ENCODE measurements around the gene KCNK18.
A peak's percentile ranks its signal among the peaks of the same experiment; 100 is the strongest.
"Not testable (repeated sequence)": the region's sequence is repeated elsewhere in the genome, so short reads cannot be mapped to it uniquely, and the experiment has no call there.

KCNK18 gene

DNA sequence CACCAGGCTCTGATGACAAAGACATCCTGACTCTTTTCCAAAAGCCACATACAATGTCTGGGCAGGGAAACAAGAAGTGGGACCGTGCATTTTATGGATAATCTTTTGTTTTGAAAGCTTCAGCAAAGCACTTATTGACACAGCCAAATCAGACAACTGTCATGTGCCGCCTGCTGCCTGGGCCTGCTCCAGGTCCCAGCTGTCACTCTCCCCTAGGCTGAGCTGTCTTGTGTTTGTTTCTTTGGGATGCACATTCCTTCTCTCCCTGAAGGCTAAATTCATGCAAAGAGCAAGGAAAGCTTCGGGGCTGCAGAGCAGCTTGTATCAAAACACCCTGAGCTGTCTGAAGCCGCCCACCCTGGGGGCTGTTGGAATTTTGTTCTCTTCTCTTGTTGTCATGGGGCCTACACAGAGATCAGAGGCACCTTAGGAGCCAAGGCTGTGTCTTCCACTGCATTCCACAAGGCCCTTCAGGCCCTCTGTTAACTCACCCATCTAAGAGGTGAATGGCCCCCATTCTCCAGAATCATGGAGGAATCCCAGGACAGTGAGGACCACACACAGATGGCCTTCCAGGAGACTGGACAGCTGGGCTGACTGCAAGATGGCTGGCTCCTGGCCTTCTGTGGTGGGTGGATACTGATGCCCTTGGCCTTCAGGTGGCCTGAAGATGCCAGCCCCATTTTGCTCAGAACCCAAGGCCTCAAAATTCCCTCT is 25.8 kb downstream of the KCNK18 start:
- no peak for DNase-seq

GRCh38 chr10:117223693-117224430 is 26.6 kb downstream of the KCNK18 start:
- DNase-seq: no peak

- no peak for DNase-seq
These were observed 27.6 kb downstream of the KCNK18 start for GRCh38 chr10:117224881-117225280.

GRCh38 chr10:117226813-117227451 is 29.6 kb downstream of the KCNK18 start:
- peak; percentile 62 for DNase-seq

DNA sequence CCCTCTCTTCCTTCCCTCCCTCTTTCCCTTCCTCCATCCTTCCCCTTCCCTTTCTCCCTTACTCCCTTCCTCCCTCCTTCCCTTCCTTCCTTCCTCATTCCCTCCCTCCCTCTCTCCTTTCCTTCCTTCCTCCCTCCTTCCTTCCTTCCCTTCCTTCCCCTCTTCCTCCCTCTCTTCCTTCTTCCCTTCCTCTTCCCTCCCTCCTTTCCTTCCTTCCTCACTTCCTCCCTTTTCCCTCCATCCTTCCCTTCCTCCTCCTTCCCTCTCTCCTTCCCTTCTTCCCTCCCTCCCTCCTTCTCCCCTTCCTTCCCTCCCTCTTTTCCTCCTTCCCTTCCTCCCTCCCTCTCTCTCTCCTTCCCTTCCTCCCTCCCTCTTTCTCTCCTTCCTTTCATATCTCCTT is 30.9 kb downstream of the KCNK18 start:
- no peak for DNase-seq

GRCh38 chr10:117230107-117230506 is 32.8 kb downstream of the KCNK18 start:
- DNase-seq: not testable (repeated sequence)

- no peak for DNase-seq
These were observed 40.2 kb downstream of the KCNK18 start for GRCh38 chr10:117237401-117237991.

DNA sequence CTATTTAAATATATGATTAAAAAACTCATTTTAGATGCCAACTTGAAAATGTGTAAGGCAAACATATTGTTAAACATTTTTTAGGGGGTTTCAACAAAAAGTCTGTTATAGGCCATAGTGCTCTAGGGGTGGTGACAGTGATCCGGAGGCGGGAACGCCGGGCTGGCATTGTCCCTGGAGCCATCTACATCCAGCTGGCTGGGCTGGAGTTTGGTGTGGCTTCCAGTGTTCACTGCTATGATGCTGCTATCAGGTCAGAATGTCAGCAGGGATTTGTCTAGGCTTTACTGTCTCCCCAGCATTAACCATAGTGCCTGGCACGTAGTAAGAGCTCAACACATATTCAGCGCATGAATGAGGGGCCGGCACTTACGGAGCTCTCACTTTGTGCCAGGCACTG is 41.8 kb downstream of the KCNK18 start:
- DNase-seq: no peak

GRCh38 chr10:117239721-117240620 is 42.7 kb downstream of the KCNK18 start:
- DNase-seq: peak; percentile 37

GRCh38 chr10:117240621-117241529 is 43.6 kb downstream of the KCNK18 start, which contains the start of gene SLC18A2:
Gene SLC18A2 (plus strand): TSS chr10:117241114. CDS start chr10:117241694, 580 bp downstream.
- no peak for DNase-seq

GRCh38 chr10:117241541-117242462 is 44.5 kb downstream of the KCNK18 start:
- peak; percentile 56 for DNase-seq

GRCh38 chr10:117242463-117242832 is 45.2 kb downstream of the KCNK18 start:
- no peak for DNase-seq

DNA sequence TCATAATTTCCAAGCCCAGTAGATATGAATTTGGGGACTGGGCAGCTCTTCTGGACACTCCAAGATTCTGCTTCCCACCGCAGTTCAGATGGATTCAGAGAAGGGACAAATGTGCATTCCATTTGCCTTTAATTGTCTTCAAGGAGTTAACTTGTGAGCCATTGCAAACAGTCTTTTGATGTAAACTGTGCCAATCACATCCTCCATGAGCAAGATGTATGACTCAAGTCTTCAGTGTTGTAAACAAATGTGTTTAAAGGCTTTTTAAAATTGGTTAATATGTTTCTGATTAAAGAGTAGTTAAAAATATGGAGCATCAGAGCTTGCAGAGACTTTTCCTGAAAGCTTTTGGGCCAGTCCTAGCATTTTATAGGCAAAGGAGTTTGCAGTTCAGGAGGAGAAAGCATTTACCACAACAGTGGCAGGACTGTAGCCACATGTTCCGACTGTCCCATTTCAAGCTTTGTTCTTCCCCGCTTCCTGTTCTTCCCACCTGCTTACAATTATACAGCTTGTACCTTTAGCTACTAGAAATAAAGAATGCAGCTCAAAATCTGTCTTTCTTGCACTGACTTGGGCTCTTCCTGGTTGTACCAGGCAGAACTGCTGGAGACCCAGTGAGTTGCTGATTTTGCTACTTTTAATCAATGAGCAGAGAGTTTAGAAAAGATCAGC is 49.8 kb downstream of the KCNK18 start:
- no peak for DNase-seq

DNA sequence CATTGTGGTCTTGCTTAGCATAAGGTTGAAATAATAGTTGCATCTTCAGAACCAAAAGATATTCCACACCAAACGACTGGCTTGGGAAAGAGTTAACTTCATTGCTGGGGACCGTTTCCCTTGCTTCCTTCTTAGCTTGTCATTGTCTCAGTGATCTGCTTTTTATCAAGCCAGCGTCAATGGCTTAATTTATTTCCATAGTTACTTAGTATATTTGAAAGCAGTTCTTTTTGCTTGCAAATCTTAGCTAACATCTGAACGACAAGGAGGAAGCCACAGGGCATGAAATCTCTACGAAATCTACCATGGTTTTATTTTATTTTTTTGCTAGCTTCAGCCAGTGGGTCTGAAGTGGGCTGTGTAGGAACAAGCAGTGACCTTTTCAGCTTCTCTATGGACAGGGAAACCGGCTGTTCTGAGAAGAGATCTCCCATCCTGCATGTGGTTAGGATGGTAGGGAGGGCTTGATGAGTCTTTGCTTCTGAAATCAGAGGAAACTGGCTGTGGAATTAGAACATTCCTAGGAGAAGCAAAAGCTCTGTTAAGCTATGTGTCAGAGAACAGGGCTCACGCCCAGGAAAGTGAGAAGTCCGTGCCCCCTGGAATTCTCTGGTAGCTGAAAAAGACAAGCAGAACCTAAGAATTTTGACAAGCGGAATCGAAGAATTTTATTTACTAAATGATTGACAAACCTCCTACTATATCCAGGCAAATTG is 51.6 kb downstream of the KCNK18 start:
- DNase-seq: no peak

DNA sequence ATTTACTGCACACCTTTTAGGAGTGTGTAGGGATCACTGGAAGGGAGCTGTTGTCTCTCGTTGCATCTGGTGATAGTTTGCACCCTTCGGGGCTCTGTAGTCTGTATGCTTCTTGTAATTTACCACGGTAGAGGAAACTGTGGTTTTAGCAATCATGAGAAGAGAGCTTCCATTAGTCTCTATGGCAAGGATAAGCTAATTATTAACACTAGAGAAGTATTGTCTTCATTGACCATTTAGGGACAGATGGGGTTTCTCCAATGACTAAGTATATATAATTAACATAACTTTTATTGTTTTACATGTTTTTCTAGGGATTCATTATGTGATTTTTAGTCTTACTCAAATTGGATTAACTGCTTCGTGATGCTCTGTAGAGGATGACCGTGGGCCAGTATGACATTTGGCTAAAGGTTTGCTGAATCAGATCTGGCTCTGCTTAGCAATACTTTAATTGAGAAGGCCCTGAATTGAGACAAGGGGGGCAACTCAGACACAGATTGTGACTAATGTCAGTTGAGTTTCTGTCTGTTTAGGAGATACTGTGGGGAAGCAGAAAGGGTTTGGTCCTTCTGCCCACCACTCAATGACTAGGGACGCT is 52.3 kb downstream of the KCNK18 start:
- DNase-seq: no peak

DNA sequence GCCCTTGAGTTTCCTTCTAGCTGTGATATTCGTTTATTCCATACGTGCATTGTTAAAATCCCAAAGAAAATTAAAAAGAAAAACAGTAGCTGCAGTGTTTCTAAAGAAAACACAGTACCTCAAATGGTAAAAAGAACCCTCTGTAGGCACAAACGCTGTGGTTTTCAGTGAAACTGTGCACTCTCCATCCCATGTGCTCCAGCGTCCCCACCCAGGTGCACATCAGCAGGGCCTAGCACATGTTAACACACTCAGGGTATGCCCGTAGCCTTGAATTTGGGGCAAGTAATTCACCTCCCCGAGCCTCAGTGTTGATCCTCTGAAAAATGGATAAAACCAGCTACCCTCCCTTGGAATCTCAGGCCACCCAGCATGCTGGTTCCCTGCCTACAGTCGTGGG is 53.1 kb downstream of the KCNK18 start:
- DNase-seq: no peak

DNA sequence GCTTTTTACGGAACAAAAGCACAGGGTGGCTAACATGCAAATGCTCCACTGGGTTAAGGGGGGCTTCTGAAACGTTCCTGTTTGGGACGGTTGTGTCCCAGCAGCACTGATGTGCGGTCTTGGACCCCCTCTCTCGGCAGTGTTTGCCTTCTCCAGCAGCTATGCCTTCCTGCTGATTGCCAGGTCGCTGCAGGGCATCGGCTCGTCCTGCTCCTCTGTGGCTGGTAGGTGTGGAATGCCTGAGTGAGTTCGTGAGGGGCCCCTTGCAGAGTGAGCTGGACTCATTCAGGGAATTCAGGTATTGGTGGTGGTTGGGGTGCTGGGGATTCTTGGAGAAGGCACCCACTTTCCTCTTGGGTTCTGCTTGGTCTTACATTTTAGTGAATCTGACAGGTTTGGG is 56.6 kb downstream of the KCNK18 start:
- DNase-seq: no peak

GRCh38 chr10:117254338-117254737 is 57.0 kb downstream of the KCNK18 start:
- no peak for DNase-seq
